ENCODE results near the gene DBT. TPM values are rescaled to one million over a fixed set of nuclear protein-coding genes. Genes with fewer than 3 reads are reported as not detected.

Gene DBT
- total RNA-seq, 1 experiment from 2014 or later: 16.0 TPM

DNA sequence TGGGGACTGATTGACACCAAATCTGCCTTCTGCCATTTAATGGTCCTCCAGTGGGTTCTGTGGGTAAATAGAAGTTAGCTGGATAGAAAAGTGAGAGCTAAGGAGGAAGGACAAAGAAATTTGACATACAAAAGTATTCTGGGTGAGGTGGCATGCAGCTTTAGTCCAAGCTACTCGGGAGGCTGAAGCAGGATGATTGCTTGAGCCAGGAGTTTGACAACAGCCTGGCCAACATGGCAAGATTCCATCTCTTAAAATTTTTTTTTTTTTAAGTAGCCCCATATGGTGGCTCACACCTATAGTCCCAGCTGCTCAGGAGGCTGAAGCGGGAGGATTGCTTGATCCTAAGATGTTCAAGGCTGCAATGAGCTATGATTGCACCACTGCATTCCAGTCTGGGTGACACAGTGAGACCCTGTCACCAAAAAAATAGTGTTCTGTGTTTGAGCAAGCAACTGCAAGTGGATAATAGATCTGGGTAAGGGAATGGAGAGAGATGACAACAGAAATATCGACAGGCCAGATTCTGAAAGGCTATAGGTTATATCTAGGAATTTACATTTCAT, 29.8 kb upstream of the DBT start:
- POLR2A ChIA-PET (ENCODE audit: unreplicated experiment): no interaction called here
- intact Hi-C loops (cut with micrococcal nuclease; ENCODE audit: unreplicated experiment): no loop called here
- Histone ChIP-seq H3K4me3 (no peak overlapping the region), H3F3A (ENCODE audit: insufficient read depth, low read depth) (peaks cover 5% of the 10 kb centered on the region; the same call in 1 of the 2 replicates), H3K79me2 (ENCODE audit: low read depth) (no peaks in the 10 kb centered on the region), H3K27ac (no peak overlapping the region), H3K4me1 (replicated peaks; ENCODE audit: insufficient read depth) (no peaks in the 10 kb centered on the region), H3K36me3 (ENCODE audit: low read depth) (peaks cover 64% of the 10 kb centered on the region), H3K9me3 (ENCODE audit: insufficient read depth, low read depth) (no peaks in the 10 kb centered on the region), H3K27me3 (ENCODE audit: insufficient read depth, low read depth) (no peaks in the 10 kb centered on the region), H4K20me1 (ENCODE audit: insufficient read depth) (0 out of 2 replicates have a peak, but pooled peaks cover 7% of the 10 kb centered on the region), H3K4me2 (no peak overlapping the region), H2AFZ (no peak overlapping the region), H3K9me2 (ENCODE audit: insufficient read depth) (no peaks in the 10 kb centered on the region)
- CTCF ChIA-PET: no interaction called here
- TF ChIP-seq, protein P1, sequence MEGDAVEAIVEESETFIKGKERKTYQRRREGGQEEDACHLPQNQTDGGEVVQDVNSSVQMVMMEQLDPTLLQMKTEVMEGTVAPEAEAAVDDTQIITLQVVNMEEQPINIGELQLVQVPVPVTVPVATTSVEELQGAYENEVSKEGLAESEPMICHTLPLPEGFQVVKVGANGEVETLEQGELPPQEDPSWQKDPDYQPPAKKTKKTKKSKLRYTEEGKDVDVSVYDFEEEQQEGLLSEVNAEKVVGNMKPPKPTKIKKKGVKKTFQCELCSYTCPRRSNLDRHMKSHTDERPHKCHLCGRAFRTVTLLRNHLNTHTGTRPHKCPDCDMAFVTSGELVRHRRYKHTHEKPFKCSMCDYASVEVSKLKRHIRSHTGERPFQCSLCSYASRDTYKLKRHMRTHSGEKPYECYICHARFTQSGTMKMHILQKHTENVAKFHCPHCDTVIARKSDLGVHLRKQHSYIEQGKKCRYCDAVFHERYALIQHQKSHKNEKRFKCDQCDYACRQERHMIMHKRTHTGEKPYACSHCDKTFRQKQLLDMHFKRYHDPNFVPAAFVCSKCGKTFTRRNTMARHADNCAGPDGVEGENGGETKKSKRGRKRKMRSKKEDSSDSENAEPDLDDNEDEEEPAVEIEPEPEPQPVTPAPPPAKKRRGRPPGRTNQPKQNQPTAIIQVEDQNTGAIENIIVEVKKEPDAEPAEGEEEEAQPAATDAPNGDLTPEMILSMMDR (conservative IDR thresholded peaks at IDR 0.05): no peak
- TF ChIP-seq EZH2 (IDR thresholded peaks at IDR 0.05; ENCODE audit: low read depth): no peak
- no peak for DNase-seq
- no TSS peak for BruUV-seq (replicated peaks)

DNA sequence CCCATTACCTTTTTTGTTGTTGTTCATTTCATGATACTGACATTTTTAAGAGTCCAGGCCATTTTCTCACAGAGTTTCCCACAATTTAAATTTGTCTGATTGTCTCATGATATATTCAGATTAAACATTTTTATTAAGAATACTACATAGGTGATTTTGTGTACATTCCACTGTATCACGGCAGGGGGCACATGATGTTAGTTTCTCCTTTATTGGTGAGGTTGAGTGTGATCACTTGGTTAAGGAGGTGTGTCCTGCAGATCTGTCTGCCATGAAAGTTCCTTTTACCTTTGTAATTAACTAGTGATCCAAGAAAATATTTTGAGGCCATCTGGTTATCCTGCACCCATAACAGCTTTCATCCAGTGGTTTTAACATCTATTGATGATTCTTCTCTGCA, 28.2 kb upstream of the DBT start:
- BruUV-seq (replicated peaks): no TSS peak
- Histone ChIP-seq H3K36me3 (ENCODE audit: low read depth) (peaks cover 72% of the 10 kb centered on the region), H2AFZ (no peak overlapping the region), H3K27me3 (ENCODE audit: insufficient read depth, low read depth) (no peaks in the 10 kb centered on the region), H3K9me2 (ENCODE audit: insufficient read depth) (no peaks in the 10 kb centered on the region), H3F3A (ENCODE audit: insufficient read depth, low read depth) (peaks cover 5% of the 10 kb centered on the region; the same call in 1 of the 2 replicates), H3K4me3 (no peak overlapping the region), H4K20me1 (ENCODE audit: insufficient read depth) (0 out of 2 replicates have a peak, but pooled peaks cover 7% of the 10 kb centered on the region), H3K27ac (no peak overlapping the region), H3K4me2 (no peak overlapping the region), H3K79me2 (ENCODE audit: low read depth) (no peaks in the 10 kb centered on the region), H3K9me3 (ENCODE audit: insufficient read depth, low read depth) (no peaks in the 10 kb centered on the region), H3K4me1 (replicated peaks; ENCODE audit: insufficient read depth) (no peaks in the 10 kb centered on the region)
- no peak for DNase-seq
- POLR2A ChIA-PET (ENCODE audit: unreplicated experiment): no interaction called here
- CTCF ChIA-PET: no interaction called here
- intact Hi-C loops (cut with micrococcal nuclease; ENCODE audit: unreplicated experiment): loop anchor here (1.0 kb wide), 1 partner anchor 12 kb away; the partner anchor contains the start of gene RTCA
- TF ChIP-seq EZH2 (IDR thresholded peaks at IDR 0.05; ENCODE audit: low read depth): no peak
- TF ChIP-seq, protein P1 (conservative IDR thresholded peaks at IDR 0.05): no peak

DNA sequence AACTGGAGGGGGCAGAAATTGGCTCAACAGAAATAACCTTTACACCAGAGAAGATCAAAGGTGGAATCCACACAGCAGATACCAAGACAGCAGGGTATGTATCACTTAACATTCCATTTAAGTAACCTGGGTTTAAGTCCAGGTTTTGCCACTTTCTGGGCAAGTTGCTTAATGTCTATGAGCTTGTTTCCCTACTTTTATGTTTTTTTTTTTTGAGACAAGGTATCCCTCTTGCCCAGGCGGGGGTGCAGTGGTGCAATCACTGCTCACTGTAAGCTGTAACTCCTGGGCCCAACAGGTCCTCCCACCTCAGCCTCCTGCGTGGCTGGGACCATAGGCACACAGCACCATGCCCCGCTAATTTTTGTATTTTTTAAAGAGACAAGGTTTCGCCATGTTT, 18.6 kb upstream of the DBT start:
- TF ChIP-seq EZH2 (IDR thresholded peaks at IDR 0.05; ENCODE audit: low read depth): no peak
- TF ChIP-seq, protein P1 (conservative IDR thresholded peaks at IDR 0.05): no peak
- intact Hi-C loops (cut with micrococcal nuclease; ENCODE audit: unreplicated experiment): no loop called here
- no peaks in the 10 kb centered on the region for H3K9me2 ChIP-seq (ENCODE audit: insufficient read depth)
- H3K4me1 ChIP-seq (replicated peaks; ENCODE audit: insufficient read depth): peaks cover 14% of the 10 kb centered on the region
- no peak for DNase-seq
- H2AFZ ChIP-seq: no peak overlapping the region
- H3F3A ChIP-seq (ENCODE audit: insufficient read depth, low read depth): no peaks in the 10 kb centered on the region; the same call in 1 of the 2 replicates
- H3K79me2 ChIP-seq (ENCODE audit: low read depth): peaks cover 26% of the 10 kb centered on the region
- no peaks in the 10 kb centered on the region for H3K27me3 ChIP-seq (ENCODE audit: insufficient read depth, low read depth)
- POLR2A ChIA-PET (ENCODE audit: unreplicated experiment): no interaction called here
- no peaks in the 10 kb centered on the region for H4K20me1 ChIP-seq (ENCODE audit: insufficient read depth)
- H3K4me3 ChIP-seq: no peak overlapping the region
- peaks cover 39% of the 10 kb centered on the region for H3K36me3 ChIP-seq (ENCODE audit: low read depth)
- H3K4me2 ChIP-seq: no peak overlapping the region
- BruUV-seq (replicated peaks): no TSS peak
- CTCF ChIA-PET: no interaction called here
- no peaks in the 10 kb centered on the region for H3K9me3 ChIP-seq (ENCODE audit: insufficient read depth, low read depth)
- no peak overlapping the region for H3K27ac ChIP-seq

All from PC-9 (cell line).